HL-60 (cell line): ENCODE data around the gene SGIP1.

ENCODE experiments used
- DNase-seq, 2 experiments: peaks; one replicate each; pipeline ENCODE4 v3.0.0-alpha.2; 2010 to 2020; ENCODE audit warnings: low read depth in 1 of 2, low spot score in 1 of 2
- H3K27ac ChIP-seq: fragments of 250-450 bp; sonication (Bioruptor Pico); replicated peaks from 2 replicates; pipeline ENCODE4 v1.5.1; 2020; ENCODE audit warnings: mild to moderate bottlenecking, moderate library complexity
- H3K27me3 ChIP-seq: fragments of 250-450 bp; sonication (Bioruptor Pico); 2 replicates; pipeline ENCODE4 v1.5.1; 2021; ENCODE audit warnings: mild to moderate bottlenecking, moderate library complexity; ENCODE audit not compliant: insufficient read depth, poor library complexity, severe bottlenecking
- H3K4me3 ChIP-seq: replicated peaks from 2 replicates; pipeline ENCODE4 v1.5.1; 2011; ENCODE audit warnings: mild to moderate bottlenecking, control low read depth, low read length; ENCODE audit not compliant: insufficient read depth
- GABPA ChIP-seq: IDR thresholded peaks from 2 replicates; pipeline ENCODE4 v1.6.1; 2012; ENCODE audit warnings: low read depth
- POLR2AphosphoS5 ChIP-seq: IDR thresholded peaks from 2 replicates; pipeline ENCODE4 v1.6.1; 2012; ENCODE audit warnings: low read depth
- SPI1 ChIP-seq: IDR thresholded peaks from 2 replicates; pipeline ENCODE4 v1.6.1; 2012; ENCODE audit warnings: low read depth, mild to moderate bottlenecking, borderline replicate concordance
- TF ChIP-seq, protein P1 (sequence below): IDR thresholded peaks from 2 replicates; pipeline ENCODE4 v1.6.1; 2012; ENCODE audit warnings: low read depth; ENCODE audit not compliant: insufficient replicate concordance
- TF ChIP-seq, protein P2 (sequence below): IDR thresholded peaks from one replicate; pipeline ENCODE4 v1.5.1; 2011; ENCODE audit warnings: low read length, control low read depth, inconsistent platforms; ENCODE audit not compliant: insufficient read depth

SGIP1 gene

DNA sequence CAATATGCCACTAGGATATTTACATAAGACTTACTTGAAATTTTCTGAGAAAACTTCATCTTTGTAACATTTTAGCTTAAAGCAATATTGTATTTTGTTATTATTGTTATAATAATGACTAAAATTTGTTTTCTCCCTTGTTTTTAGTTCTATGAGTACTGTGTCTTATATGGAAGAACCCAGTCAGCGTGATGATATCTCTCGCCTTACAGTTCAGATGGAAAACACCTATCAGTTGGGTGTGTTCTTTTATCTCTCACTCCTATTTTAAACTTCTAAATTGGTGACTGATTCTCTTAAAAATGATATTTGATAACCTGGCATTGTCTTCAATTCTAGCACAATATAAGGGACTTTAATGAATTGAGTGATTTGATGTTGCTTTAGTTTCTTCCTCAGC lies 236.3 kb downstream of the SGIP1 start:
- Histone ChIP-seq H3K27ac (no peak overlapping the region), H3K27me3 (no peaks in the 10 kb centered on the region), H3K4me3 (no peak overlapping the region)
- TF ChIP-seq, protein P1, sequence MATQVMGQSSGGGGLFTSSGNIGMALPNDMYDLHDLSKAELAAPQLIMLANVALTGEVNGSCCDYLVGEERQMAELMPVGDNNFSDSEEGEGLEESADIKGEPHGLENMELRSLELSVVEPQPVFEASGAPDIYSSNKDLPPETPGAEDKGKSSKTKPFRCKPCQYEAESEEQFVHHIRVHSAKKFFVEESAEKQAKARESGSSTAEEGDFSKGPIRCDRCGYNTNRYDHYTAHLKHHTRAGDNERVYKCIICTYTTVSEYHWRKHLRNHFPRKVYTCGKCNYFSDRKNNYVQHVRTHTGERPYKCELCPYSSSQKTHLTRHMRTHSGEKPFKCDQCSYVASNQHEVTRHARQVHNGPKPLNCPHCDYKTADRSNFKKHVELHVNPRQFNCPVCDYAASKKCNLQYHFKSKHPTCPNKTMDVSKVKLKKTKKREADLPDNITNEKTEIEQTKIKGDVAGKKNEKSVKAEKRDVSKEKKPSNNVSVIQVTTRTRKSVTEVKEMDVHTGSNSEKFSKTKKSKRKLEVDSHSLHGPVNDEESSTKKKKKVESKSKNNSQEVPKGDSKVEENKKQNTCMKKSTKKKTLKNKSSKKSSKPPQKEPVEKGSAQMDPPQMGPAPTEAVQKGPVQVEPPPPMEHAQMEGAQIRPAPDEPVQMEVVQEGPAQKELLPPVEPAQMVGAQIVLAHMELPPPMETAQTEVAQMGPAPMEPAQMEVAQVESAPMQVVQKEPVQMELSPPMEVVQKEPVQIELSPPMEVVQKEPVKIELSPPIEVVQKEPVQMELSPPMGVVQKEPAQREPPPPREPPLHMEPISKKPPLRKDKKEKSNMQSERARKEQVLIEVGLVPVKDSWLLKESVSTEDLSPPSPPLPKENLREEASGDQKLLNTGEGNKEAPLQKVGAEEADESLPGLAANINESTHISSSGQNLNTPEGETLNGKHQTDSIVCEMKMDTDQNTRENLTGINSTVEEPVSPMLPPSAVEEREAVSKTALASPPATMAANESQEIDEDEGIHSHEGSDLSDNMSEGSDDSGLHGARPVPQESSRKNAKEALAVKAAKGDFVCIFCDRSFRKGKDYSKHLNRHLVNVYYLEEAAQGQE: no peak
- TF ChIP-seq SPI1 (no peak), POLR2AphosphoS5 (no peak), GABPA (no peak)
- TF ChIP-seq, protein P2, sequence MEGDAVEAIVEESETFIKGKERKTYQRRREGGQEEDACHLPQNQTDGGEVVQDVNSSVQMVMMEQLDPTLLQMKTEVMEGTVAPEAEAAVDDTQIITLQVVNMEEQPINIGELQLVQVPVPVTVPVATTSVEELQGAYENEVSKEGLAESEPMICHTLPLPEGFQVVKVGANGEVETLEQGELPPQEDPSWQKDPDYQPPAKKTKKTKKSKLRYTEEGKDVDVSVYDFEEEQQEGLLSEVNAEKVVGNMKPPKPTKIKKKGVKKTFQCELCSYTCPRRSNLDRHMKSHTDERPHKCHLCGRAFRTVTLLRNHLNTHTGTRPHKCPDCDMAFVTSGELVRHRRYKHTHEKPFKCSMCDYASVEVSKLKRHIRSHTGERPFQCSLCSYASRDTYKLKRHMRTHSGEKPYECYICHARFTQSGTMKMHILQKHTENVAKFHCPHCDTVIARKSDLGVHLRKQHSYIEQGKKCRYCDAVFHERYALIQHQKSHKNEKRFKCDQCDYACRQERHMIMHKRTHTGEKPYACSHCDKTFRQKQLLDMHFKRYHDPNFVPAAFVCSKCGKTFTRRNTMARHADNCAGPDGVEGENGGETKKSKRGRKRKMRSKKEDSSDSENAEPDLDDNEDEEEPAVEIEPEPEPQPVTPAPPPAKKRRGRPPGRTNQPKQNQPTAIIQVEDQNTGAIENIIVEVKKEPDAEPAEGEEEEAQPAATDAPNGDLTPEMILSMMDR: no peak
- DNase-seq: no peak

DNA sequence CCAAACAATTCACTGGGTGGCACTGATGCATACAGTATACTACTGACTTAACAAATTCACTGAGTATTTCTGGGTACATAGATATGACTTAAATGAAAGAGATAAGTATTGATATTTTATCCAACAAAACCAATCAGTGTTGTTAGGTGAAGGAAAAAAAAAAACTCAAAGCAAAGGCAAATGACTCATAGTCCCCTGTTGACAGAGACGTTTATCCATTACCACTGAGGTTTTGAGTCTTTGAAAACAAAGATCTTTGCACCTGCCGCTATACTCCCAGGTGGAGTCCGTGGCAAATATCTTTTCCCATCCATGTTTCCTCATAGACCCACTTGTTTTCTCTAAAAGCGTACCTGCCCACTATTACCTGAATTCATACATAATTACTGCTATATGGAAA lies 236.7 kb downstream of the SGIP1 start:
- H3K27me3 ChIP-seq: no peaks in the 10 kb centered on the region
- H3K4me3 ChIP-seq: no peak overlapping the region
- no peak overlapping the region for H3K27ac ChIP-seq

DNA sequence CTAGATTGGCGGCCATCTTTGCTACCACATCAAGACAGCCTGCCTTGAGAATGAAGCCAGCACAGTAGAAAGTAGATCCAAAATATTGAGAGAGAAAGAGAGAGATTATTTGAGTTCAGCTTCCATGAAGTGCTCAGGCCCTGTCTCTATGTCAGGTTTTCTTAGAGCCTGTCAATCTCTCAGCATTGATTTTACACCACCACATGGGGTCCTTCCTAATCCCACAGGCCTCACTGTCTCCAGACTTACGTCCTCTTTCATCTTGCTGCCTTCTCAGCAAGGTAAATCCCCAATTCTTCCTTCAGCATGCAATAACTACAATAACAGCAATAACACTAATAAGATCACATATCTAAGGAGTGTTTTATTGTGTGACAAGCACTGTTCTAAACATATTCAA lies 239.3 kb downstream of the SGIP1 start:
- no peak overlapping the region for H3K27ac ChIP-seq
- no peak for DNase-seq
- no peaks in the 10 kb centered on the region for H3K27me3 ChIP-seq
- H3K4me3 ChIP-seq: no peak overlapping the region
- TF ChIP-seq, protein P2: no peak
- no peak for TF ChIP-seq GABPA

More for the DNA sequence above, 236.7 kb downstream of the SGIP1 start:
- TF ChIP-seq, protein P2: no peak
- no peak for TF ChIP-seq SPI1
- TF ChIP-seq POLR2AphosphoS5: no peak
- TF ChIP-seq, protein P1: no peak
- TF ChIP-seq GABPA: no peak
- no peak for DNase-seq

DNA sequence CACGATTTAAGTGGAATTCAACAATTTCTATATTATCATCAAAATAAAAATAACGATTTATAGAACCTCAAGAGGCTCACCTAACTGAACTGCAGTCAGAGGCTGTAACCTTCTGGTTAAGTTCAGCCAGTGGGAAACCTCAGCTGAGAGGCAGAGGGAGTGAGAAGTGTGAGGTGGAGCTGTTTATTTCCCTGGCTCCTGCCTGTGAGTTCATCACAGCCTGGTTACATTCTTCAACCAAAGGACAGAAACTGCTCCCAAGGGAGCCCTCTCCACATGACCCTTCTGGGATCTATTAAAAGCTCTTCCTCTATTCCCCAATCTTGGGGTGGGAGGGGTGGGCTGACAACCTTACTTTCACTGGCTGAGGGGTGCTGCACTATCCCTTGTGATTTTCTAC lies 240.5 kb downstream of the SGIP1 start:
- DNase-seq: no peak
- TF ChIP-seq, protein P2: no peak
- no peak for TF ChIP-seq POLR2AphosphoS5
- TF ChIP-seq, protein P1: no peak
- no peak for TF ChIP-seq SPI1
- no peak for TF ChIP-seq GABPA

More for the DNA sequence above, 240.5 kb downstream of the SGIP1 start:
- no peak overlapping the region for H3K27ac ChIP-seq
- no peaks in the 10 kb centered on the region for H3K27me3 ChIP-seq
- H3K4me3 ChIP-seq: no peak overlapping the region
